Measurements from ENCODE around the gene PUM1. TPM values are rescaled to one million over a fixed set of nuclear protein-coding genes. Genes with fewer than 3 reads are reported as not detected.
"Not testable (repeated sequence)": the region's sequence is repeated elsewhere in the genome, so short reads cannot be mapped to it uniquely, and the experiment has no call there.

PUM1 gene
- total RNA-seq, 1 experiment from 2014 or later: 61.3 TPM

DNA sequence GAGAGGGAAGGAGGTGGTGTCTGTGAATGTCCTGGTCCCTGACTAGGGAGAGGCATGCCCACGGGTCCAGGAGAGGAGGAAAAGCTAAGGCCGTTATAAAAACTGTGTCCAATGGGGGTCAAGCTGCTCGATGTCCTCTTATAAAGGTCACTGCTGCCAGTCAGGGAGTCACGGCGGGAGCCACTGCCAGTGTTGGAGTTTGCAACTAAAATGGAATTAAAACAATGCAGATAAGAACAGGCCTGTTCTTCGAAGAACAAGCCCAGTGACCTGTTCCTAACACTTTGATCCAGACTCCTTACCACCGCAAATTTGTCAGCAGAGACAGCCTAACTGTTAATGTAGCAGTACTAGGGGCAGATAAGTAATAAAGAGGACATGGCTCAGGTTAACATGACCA, 100.8 kb downstream of the PUM1 start:
- DNase-seq (ENCODE audit: low read depth): no peak

DNA sequence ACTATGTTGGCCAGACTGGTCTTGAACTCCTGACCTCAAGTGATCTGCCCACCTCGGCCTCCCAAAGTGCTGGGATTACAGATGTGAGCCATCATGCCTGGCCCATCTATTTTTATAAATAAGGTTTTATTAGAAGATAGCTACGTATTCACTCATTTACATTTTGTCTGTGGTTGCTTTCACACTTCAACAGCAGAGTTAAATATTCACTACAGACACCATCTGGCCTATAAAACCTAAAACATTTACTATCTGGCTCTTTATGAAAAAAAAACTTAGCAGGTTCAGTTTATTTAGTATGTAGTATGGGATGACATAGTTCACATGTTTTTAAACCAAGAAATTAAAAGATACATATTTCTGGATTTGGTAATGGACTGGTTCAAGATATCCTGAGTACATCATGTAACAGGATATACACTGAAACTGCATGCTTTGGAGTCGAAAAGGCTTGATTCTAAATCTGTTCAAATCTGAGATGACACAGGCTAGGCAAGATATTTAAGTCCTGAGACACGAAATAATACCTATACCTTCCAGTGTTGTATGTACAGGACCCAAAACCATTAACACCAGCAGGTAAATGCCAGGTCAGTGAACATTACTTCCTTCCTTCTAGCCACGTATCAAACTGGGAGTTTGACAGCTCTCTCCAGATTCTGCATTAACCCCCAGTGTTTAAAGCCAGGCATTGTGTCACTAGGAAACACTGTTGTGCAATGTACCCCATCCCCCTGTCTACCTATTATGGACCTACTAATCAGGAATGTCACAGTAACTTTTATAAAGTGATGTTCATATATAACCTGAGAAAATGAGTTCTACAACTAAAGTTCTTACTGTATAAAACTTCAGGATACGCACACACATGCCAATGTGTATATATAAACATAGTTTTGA, 102.7 kb downstream of the PUM1 start:
- DNase-seq (ENCODE audit: low read depth): no peak

GRCh38 chr1:30957560-30958222, 107.8 kb downstream of the PUM1 start:
- DNase-seq (ENCODE audit: low read depth): no peak

DNA sequence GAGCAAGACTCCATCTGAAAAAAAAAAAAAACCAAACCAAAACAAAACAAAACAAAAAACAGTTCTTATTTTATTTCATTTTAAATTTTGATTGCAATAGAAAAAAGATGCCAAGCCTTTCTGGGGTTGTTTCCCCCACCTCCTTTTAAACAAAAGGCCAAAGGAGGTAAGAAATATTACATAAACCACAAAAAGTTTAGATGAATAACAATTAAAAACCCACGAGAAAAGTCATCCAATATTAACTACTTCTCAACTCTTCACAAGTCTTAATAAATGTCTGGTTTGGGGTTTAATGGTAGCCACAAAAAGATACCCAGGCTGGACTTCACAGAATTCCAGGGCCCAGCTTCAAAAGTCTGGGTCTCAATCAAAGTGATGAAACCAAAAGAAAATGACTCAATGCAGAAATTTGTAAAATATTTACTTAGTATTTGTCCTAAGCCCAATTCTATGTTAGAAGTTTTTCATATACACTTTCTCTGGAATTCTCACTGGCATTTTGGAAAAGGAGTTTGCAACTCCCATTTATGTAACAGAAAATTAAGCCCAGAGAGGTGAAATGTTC, 110.0 kb downstream of the PUM1 start:
- DNase-seq (ENCODE audit: low read depth): no peak

DNA sequence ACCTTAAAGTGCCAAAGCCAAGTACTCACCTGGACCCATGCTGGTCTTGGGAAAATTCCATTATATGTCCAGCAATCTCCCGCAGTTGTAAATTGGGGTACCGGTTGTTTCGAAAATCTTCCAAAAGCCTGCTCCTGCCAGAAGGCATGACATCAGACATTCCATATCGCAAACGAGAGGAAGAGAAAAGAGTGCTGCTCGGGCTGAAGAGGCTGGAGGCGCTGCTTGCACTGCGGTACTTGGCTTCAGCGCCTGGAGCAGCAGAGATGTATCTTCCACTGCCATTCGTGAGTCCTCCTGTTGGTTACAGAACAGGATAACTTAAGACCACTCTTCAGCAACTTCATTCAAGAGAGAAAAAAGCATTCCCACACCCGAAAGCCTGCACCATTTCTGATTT, 111.8 kb downstream of the PUM1 start:
- no peak for DNase-seq (ENCODE audit: low read depth)

DNA sequence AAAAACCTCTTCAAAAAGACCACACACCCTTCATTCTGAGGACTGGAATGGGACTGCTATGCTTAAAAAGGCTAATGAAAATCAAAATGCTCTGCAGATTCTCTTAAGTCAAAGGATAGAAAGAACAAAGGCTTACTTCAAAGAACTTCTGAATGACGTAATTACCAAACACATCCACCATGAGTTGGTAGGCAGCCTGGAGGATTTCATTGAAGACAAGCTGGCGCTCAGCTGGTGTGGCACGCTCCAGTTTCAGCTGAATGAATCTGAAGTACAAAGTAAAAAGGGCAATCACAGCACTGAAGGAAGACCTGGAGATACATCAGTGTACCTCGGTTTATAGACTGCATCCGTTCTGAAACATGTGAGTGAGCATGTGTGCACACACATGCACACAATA, 113.4 kb downstream of the PUM1 start:
- DNase-seq (ENCODE audit: low read depth): no peak

- DNase-seq (ENCODE audit: low read depth): no peak
Measured at GRCh38 chr1:30950700-30951099, 114.8 kb downstream of the PUM1 start.

DNA sequence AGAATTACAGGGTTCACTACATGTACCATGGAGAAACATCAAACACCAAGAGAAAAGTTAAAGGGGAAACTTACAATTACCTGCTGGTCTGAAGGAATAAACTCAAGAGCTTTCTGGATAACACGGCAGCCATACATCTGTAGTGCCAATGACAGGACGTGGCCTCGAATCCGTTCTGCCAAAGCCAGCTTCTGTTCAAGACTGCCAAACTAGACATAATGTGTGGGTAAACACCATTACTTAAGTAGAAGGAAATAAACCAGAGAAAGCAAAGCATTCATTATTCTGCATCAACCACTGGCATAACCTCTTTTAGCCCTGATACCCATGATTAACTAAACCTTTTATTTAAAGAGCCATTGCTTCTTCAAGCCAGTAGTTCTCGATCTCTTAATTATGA, 115.5 kb downstream of the PUM1 start:
- no peak for DNase-seq (ENCODE audit: low read depth)

- DNase-seq (ENCODE audit: low read depth): not testable (repeated sequence)
Measured at GRCh38 chr1:30949487-30949838, 116.1 kb downstream of the PUM1 start.

DNA sequence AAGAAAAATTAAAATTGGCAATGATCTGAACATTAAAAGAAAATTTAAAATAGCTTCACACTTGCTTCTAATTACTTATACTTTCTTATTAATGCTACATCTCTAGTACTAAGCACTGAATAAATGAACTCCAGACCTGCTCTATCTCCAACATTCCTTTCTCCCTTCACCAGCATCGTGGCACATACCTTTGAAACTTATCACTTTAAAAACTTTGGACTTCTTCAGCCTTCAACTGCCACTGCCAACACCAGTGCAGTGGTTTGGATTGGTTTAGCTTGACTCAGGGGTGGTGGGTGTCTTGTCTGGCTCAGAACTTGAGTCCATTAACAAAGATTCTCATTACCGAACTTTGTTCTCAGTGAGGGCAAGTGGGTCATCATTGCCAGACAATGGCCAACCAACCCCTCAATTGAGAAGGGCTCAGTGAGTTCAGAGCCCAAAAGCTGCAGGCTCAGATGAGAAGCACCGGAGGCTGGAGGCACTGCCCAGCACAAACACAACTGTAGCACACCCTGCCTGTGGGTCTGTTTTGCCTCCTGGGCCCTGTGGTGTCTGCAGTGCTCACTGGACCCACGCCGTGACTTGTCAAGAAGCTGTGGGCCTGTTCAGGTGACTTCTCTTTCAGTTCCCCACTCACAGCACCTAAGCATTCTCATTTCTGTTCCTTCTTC, 116.6 kb downstream of the PUM1 start:
- not testable (repeated sequence) for DNase-seq (ENCODE audit: low read depth)

DNA sequence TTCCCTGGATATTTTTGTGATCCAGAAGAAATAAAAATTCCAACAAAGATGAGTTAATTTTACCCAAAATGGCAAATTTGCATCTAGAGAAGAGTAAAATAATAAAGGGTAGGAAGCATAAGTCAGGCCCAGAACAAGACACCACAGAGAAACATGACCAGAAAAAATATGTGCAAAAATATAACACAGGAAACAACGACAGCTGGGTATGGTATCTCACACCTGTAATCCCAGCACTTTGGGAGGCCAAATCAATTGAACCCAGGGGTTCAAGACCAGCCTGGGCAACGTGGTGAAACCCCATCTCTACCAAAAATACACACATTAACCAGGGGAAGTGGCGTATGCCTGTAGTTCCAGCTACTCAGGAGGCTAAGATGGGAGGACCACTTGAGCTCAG, 117.2 kb downstream of the PUM1 start:
- DNase-seq (ENCODE audit: low read depth): no peak

DNA sequence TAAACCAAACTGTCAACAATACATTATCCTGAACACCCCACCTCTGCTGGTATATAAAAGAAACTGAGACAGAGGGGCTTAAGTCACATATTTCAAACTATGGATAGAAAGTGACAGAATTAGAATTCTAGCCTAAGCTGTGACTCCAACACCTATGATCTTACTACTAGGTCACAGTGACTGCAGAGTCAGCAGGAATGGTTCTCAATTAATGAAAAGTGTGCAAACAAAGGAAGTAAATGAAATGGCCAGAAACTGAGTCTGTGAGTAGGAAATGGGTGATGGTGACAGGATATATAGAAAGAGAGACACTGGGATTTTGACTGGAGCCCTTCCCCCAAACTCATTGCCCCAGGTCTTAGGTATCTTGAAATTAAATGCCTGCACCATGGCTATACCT, 118.3 kb downstream of the PUM1 start:
- no peak for DNase-seq (ENCODE audit: low read depth)

DNA sequence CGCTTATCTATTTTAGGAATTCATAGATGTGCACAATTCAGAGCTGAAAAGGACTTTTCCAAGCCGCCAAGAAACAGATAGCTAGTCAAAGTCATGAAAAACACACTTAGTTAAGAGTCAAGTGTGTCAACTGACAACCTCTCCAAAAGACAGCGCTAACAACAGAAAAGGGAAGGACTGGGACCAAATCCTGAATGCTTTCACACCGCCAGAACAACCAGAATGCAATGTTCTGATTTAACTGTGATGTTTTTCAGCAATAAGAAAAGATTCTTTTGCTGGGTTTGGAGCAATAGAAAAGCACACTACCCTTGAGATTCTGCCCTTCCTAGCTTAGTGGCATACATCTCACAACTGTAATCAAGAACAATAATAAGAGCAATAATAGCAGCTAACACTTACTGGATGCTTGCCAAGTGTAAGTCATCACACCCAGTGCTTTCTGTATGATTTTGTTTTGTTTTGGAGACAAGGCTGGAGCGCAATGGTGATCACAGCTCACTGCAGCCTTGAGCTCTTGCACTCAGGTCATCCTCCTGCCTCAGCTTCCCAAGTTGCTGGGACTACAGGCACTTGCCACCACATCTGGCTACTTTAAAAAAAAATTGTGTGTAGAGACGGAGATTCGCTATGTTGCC, 123.1 kb downstream of the PUM1 start:
- DNase-seq (ENCODE audit: low read depth): no peak

DNA sequence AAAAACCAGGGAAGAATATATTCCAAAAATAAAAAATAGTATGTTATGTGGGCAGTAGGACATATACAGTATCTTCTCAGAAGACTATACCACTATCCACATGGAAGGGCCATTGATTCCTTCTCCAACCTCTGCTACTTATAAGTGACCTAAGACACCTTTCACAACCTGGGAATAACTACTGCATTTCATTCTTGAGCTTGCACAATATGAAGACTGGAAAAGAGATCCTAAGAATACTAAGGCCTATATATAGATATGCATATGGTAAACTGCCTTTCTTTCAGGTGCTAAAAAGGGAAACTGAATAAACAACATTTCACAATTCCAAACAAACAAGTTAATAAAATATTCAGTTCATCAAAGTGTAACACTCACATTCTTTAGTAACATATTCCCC, 125.0 kb downstream of the PUM1 start:
- no peak for DNase-seq (ENCODE audit: low read depth)

GRCh38 chr1:30936541-30937171, 128.9 kb downstream of the PUM1 start:
- no peak for DNase-seq (ENCODE audit: low read depth)

DNA sequence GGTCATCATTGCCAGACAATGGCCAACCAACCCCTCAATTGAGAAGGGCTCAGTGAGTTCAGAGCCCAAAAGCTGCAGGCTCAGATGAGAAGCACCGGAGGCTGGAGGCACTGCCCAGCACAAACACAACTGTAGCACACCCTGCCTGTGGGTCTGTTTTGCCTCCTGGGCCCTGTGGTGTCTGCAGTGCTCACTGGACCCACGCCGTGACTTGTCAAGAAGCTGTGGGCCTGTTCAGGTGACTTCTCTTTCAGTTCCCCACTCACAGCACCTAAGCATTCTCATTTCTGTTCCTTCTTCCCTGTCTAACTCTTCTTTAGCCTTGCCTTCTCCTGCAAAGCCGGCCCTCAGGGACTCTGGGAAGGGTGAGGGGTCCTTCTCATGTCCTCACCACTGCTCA, 129.8 kb downstream of the PUM1 start:
- not testable (repeated sequence) for DNase-seq (ENCODE audit: low read depth)

DNA sequence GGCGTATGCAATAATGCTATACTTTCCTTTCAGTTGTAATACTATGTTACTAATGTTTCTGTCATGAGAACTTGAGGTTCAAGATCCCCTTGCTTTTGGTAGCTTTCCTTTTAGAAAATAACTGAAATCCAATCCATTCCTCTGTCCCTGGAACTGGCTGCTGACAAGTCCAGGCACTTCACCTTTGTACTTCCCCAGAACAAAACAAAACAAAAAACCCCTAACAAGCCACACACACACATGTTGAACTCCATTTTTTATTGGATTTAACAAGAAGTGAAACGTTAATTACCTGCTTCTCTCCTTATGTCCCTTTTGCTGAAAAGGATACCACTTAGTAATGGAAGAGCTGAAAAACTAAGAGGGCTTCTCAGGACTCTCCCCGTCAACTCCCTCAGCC, 130.9 kb downstream of the PUM1 start:
- no peak for DNase-seq (ENCODE audit: low read depth)

GRCh38 chr1:30933874-30934252, 131.7 kb downstream of the PUM1 start:
- no peak for DNase-seq (ENCODE audit: low read depth)

DNA sequence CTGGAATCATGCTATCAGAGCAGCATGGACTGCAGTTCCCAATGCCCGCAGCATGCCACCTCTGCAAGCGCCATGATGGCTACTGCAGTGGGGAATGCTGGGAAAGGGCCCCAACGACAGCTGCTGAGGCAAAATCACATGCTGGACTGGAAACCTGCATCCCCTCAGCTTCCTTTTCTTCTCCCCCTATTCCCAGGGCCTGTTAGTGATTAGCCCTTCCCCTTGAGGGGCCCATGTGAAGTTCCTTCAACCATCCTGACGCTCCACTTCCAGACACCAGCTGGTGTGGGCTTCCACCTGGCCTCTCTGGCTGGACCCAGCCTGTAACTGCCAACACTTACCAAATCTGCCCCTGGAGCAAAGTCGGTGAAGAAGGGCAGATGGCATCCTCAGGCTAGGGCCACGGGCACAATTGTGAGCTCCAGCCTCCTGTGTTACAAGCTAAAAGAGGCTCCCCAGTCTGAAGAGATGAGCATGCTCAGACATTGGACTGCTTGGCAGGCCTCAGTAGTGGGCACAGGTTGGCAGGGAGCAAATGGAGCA, 134.8 kb downstream of the PUM1 start:
- DNase-seq (ENCODE audit: low read depth): no peak

- no peak for DNase-seq (ENCODE audit: low read depth)
Measured at GRCh38 chr1:30929944-30930525, 135.5 kb downstream of the PUM1 start.

Data from Daoy (cell line).